ENCODE data around the gene SLC5A10. TPM values are rescaled to one million over a fixed set of nuclear protein-coding genes. Genes with fewer than 3 reads are reported as not detected.
"Not testable (repeated sequence)": the region's sequence is repeated elsewhere in the genome, so short reads cannot be mapped to it uniquely, and the experiment has no call there.

SLC5A10 gene
- total RNA-seq, 4 donors from 2014 or later = 0.31 to 1.5 (median 0.94) TPM

GRCh38 chr17:19063326-19063956 lies 111.5 kb downstream of the SLC5A10 start:
- Histone ChIP-seq H3K4me3 (peak overlapping the region; percentile 43), H3K27ac (peak overlapping the region; percentile 87)
- H3K9me3 ChIP-seq, H3K27me3 ChIP-seq, H3K4me1 ChIP-seq, H3K36me3 ChIP-seq: not testable (repeated sequence)
- 0% methylated on average over 5 of the region's 44 CpGs for WGBS
- DNase-seq (ENCODE audit: low spot score in 2 of 2) = peak; percentile 75 to 80
- peak in 1 of 3 donors; percentile 49 for TF ChIP-seq POLR2AphosphoS5 (IDR thresholded peaks at IDR 0.05)

- WGBS = 0% methylated on average over 7 of the region's 17 CpGs
- not testable (repeated sequence) for H3K27ac ChIP-seq
Measured at GRCh38 chr17:19064378-19064777, 112.4 kb downstream of the SLC5A10 start.

GRCh38 chr17:19070318-19071168 lies 118.6 kb downstream of the SLC5A10 start:
- H3K27ac ChIP-seq; H3K4me1 ChIP-seq; H3K4me3 ChIP-seq; H3K36me3 ChIP-seq; H3K9me3 ChIP-seq; DNase-seq (ENCODE audit: low spot score in 2 of 2); H3K27me3 ChIP-seq: not testable (repeated sequence)
- no CpG with 5 or more reads among the region's 34 CpGs for WGBS

More at GRCh38 chr17:19064378-19064777, 112.4 kb downstream of the SLC5A10 start:
- H3K4me3 ChIP-seq, H3K36me3 ChIP-seq, H3K27me3 ChIP-seq, H3K9me3 ChIP-seq, H3K4me1 ChIP-seq: not testable (repeated sequence)
- DNase-seq (ENCODE audit: low spot score in 2 of 2) = peak in 1 of 2 donors; percentile 44

Other genes starting within 250 kb of the SLC5A10 start
- not detected for gene FBXW10, start 208.1 kb upstream of the SLC5A10 start, total RNA-seq
- gene TVP23B, start 171.0 kb upstream of the SLC5A10 start, total RNA-seq = 10 to 100 TPM; 21.9 to 35.1 (median 31.1) TPM
- gene PRPSAP2, start 94.0 kb upstream of the SLC5A10 start, total RNA-seq = 10 to 100 TPM; 14.9 to 29.0 (median 22.9) TPM
- gene FAM83G, start 52.6 kb downstream of the SLC5A10 start, total RNA-seq = 100 to 1,000 TPM; 205 to 261 (median 210) TPM
- gene GRAP, start 94.8 kb downstream of the SLC5A10 start, total RNA-seq = 1 to 10 TPM; 1.1 to 3.1 (median 1.9) TPM
- gene GRAPL, start 175.4 kb downstream of the SLC5A10 start, total RNA-seq = 1 to 10 TPM in 2 of 4 donors, not detected in 2; 1.9 to 8.4 TPM